IPS-15b (cell line): ENCODE results near the gene LDLRAD4.

ENCODE experiments used
- H3K27me3 ChIP-seq: one replicate; pipeline ENCODE4 v1.6.1; 2013; ENCODE audit warnings: low read length; ENCODE audit not compliant: control insufficient read depth, insufficient read depth
- H3K36me3 ChIP-seq: one replicate; pipeline ENCODE4 v1.6.1; 2013; ENCODE audit warnings: low read length; ENCODE audit not compliant: control insufficient read depth, insufficient read depth
- H3K4me1 ChIP-seq: one replicate; pipeline ENCODE4 v1.6.1; 2013; ENCODE audit warnings: mild to moderate bottlenecking, low read length; ENCODE audit not compliant: control insufficient read depth, insufficient read depth
- H3K4me3 ChIP-seq: one replicate; pipeline ENCODE4 v1.5.1; 2013; ENCODE audit warnings: low read depth, low read length
- H3K9ac ChIP-seq: one replicate; pipeline ENCODE4 v1.6.1; 2013; ENCODE audit warnings: low read depth, mild to moderate bottlenecking, low read length
- H3K9me3 ChIP-seq: one replicate; pipeline ENCODE4 v1.6.1; 2013; ENCODE audit warnings: mild to moderate bottlenecking, low read length; ENCODE audit not compliant: control insufficient read depth, insufficient read depth

The LDLRAD4 gene

DNA sequence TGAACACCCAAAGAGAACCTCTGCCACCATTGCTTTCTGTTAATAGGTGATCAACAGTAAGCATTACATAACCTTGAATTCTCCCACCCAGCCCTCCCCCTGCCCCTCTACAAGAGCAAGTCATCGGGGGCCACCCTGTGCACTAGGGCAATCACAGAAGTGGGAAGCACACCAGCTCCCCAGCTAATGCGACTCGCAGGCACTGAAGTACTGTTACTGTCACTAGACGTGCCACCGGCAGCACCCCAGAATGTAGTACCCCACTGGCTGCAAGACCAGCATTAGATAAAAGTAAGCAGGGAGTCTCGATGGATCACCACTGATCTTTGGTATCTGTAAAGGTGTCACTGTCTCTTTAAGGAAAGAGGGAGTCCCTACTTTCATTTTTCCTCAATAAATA, 340.2 kb downstream of the LDLRAD4 start:
- Histone ChIP-seq H3K9ac (no peak overlapping the region), H3K27me3 (no peaks in the 10 kb centered on the region), H3K4me3 (no peak overlapping the region), H3K4me1 (no peaks in the 10 kb centered on the region), H3K9me3 (no peaks in the 10 kb centered on the region), H3K36me3 (no peaks in the 10 kb centered on the region)

DNA sequence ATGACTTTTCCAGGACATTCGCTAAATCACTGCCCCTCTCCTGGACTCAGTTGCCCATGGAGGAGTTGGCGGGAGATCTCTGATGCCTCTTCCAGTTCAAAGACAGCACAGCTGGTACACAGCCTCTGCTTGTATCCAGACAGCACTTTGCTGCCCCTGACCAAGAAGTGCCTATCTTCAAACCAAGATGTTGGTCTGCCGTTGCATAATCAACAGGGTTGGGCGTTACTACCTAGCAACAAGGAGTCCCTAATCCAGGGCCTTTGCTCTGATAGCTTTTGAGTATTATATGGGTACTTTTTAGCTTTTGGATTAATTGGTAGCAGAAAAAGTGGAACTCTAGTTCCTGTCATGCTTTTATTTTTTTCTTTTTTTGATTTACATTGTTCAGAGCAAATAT, 341.2 kb downstream of the LDLRAD4 start:
- no peaks in the 10 kb centered on the region for H3K36me3 ChIP-seq
- no peaks in the 10 kb centered on the region for H3K27me3 ChIP-seq
- no peak overlapping the region for H3K9ac ChIP-seq
- H3K4me1 ChIP-seq = no peaks in the 10 kb centered on the region
- H3K4me3 ChIP-seq = no peak overlapping the region
- no peaks in the 10 kb centered on the region for H3K9me3 ChIP-seq

DNA sequence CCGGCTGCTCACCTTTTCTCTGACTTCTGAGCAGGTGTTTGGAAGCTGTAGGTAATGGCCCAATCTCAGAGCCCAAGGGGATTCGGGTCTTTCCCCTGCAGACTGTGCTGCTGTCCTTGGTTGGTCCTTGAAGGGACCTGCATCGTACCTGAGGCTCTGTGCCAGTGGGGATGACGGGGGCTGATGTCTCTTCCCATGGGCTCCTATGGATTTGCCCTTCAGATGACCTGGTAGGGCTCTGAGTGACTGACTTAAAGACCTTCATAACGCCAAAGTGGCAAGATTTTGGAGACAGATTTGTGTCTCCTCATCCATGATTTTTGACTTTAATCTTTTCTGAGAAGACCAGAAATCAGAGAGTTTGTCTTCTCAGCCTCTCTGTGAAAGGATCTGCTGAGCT, 341.7 kb downstream of the LDLRAD4 start:
- no peaks in the 10 kb centered on the region for H3K4me1 ChIP-seq
- H3K9ac ChIP-seq = no peak overlapping the region
- no peaks in the 10 kb centered on the region for H3K36me3 ChIP-seq
- no peaks in the 10 kb centered on the region for H3K9me3 ChIP-seq
- no peaks in the 10 kb centered on the region for H3K27me3 ChIP-seq
- no peak overlapping the region for H3K4me3 ChIP-seq

DNA sequence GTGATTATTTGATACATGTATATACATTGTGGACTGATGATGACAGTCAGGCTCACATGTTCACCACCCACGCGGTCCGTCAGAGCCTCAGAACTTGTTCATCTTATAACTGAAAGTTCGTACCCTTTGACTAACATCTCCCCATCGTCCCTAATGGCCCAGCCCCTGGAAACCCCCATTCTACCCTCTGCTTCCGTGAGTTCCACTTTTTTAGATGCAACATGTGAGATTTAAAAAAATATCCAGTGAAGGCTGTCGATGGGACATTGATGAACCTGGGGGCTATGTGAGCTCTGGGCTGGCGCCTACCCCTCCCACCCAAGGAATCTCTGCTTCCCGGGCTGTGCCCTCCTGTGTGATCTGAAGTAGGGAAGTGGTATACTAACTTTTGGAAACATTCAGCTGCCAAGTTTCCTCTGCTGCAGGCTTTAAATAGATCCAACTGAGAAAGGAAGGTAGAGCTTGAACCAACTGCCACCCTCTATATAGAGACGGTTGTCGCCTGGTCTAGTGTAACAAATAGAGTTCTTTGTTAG, 344.0 kb downstream of the LDLRAD4 start:
- Histone ChIP-seq H3K36me3 (no peaks in the 10 kb centered on the region), H3K9me3 (no peaks in the 10 kb centered on the region), H3K27me3 (no peaks in the 10 kb centered on the region), H3K4me1 (peaks cover 4% of the 10 kb centered on the region), H3K9ac (no peak overlapping the region), H3K4me3 (no peak overlapping the region)

DNA sequence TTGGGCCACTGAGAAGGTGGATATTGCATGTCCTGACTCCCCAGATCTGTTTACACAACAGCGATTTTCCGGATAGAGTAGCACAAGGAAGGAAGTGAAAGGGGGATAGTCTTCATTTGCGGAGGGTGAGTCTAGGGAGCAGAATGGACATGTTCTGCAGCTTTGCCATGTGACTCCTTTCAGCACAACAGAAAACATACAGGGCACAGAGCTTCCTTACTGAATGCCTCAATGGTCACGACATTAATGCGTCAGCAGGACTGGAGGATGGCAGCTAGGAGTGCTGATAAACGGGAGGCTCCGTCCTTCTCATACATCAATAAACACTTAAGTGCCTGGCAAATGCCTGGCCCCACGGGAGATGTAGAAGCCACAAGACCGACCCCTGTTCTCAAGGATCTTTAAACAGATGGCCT, 344.8 kb downstream of the LDLRAD4 start:
- peaks cover 4% of the 10 kb centered on the region for H3K4me1 ChIP-seq
- H3K9ac ChIP-seq = no peak overlapping the region

DNA sequence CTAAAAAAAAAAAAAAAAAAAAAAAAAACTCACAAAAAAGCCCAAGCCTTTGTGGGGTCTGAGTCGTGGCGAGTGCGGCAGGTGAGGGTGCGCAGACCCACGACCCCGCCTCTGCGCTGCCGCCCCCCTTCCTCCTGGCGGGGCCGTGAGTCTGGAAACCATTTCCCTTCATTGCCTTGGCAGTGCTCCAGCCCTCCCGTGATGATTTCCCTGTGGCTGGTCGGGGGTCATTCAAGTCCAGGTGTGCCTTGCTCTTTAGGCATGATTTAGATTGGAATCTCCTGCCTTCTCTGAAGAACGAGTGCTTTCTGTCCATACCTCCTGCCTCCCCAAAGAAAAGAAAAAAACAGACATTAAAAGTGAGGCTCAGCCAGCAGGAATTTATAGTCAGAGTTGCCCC, 346.0 kb downstream of the LDLRAD4 start:
- H3K4me1 ChIP-seq = peaks cover 4% of the 10 kb centered on the region
- H3K9me3 ChIP-seq = no peaks in the 10 kb centered on the region
- H3K9ac ChIP-seq = no peak overlapping the region

More for the DNA sequence above, 344.8 kb downstream of the LDLRAD4 start:
- Histone ChIP-seq H3K9me3 (no peaks in the 10 kb centered on the region), H3K4me3 (no peak overlapping the region), H3K27me3 (no peaks in the 10 kb centered on the region), H3K36me3 (no peaks in the 10 kb centered on the region)

DNA sequence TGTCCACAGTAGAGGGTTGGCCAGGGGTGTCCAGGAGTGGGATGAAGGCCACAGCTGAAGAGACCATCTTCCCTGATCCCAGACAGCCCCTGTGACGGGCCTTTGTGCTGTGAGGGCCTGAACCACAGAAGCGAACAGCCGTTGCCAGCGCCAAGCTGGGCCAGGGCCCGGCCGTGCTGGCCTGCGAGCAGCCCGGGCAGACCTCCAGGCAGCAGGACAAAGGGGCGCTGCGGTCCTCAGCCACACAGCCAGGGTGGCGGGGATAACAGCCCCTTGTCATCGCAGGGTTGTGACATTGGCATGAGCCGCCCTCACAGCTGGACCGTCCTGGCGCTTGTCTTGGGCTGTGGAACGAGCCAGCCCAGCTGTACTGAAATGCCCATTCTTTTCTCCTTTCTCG, 346.7 kb downstream of the LDLRAD4 start:
- H3K27me3 ChIP-seq = no peaks in the 10 kb centered on the region
- H3K4me3 ChIP-seq = no peak overlapping the region
- H3K4me1 ChIP-seq = peaks cover 4% of the 10 kb centered on the region
- no peaks in the 10 kb centered on the region for H3K36me3 ChIP-seq
- no peaks in the 10 kb centered on the region for H3K9me3 ChIP-seq
- H3K9ac ChIP-seq = no peak overlapping the region

More for the DNA sequence above, 346.0 kb downstream of the LDLRAD4 start:
- no peaks in the 10 kb centered on the region for H3K36me3 ChIP-seq
- H3K27me3 ChIP-seq = no peaks in the 10 kb centered on the region
- no peak overlapping the region for H3K4me3 ChIP-seq

DNA sequence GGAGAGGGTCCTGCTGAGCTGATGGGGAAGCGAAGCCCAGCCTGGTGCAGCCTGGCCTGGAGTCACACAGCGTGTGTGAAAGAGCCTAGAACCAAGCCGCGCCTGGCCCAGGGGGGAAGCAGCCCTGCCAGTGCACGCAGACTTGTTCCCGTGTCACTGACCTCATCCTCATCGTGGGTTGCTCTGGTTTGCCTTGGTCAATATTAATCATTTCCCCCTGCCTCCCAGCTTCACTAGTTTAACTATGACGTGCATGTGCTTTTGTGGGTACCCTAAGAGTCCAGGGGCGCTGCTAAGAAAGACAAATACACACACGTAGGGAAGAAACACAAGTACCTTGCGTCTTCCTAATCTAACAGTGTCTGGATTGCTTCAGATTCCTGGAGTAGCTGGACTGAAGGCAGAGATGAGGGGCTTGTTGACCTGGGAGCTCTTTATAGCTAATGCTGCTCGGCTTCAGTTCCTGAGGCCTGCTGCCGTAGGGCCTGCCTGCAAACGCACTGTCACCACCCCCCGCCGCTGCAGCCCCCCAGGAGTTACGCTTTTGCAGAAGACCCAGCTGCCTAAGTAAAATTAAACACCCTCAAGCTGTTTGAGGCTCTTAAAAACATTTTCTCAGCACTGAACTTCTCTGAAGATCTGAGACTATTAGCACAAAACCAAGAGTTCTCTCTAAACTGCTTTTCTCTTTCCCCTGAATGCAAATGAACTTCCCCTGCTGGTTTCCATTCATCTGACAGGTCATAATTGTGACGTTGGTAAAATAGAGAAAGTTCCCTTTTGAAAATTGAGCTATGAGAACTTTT, 348.6 kb downstream of the LDLRAD4 start:
- Histone ChIP-seq H3K27me3 (no peaks in the 10 kb centered on the region), H3K4me3 (no peak overlapping the region), H3K36me3 (no peaks in the 10 kb centered on the region), H3K9me3 (no peaks in the 10 kb centered on the region), H3K4me1 (peaks cover 4% of the 10 kb centered on the region), H3K9ac (no peak overlapping the region)

DNA sequence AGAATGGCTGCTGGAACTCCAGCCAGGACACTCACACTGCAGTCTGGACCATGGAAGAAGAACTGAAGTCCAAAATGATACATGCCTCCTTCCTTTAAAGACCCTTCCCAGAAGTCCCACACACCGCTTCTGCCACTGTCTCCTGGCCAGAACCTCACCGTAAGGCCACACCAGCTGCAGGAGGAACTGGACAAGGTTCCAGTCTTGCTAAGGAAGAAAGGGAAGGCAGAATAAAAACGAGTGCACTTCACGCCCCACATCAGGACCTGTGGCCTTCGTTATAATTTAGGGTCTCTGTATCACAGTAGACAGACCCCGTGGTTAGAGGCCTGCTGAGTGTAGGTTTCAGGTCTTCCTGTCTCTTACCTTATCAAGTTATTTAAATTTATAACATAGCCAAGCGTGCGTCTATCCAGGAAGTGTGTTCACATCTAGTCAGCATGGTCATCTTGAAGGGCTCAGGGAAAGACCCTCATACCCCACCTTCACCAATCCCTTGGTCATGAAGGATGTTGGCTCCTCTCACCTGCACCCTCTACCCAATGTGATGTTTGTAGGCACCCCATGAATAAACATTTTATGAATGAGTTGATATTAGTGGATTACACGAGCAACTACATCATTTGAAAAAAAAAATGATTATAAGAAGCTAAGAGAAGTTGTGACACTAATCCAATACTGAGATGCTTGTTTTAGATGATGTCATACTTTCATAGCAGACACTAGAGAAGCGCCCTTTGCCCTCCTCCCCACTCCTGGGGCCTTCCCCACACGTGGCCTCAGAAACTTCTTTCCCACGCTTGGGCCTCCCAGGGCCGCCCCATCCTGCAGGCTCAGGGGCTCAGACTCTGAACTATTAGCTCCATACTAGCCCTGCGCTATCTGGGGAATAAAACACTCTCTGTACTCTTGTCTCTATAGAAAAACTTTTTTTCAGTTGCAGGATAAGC, 350.2 kb downstream of the LDLRAD4 start:
- Histone ChIP-seq H3K36me3 (no peaks in the 10 kb centered on the region), H3K9ac (no peak overlapping the region), H3K4me3 (no peak overlapping the region), H3K27me3 (no peaks in the 10 kb centered on the region), H3K4me1 (peaks cover 4% of the 10 kb centered on the region), H3K9me3 (no peaks in the 10 kb centered on the region)

DNA sequence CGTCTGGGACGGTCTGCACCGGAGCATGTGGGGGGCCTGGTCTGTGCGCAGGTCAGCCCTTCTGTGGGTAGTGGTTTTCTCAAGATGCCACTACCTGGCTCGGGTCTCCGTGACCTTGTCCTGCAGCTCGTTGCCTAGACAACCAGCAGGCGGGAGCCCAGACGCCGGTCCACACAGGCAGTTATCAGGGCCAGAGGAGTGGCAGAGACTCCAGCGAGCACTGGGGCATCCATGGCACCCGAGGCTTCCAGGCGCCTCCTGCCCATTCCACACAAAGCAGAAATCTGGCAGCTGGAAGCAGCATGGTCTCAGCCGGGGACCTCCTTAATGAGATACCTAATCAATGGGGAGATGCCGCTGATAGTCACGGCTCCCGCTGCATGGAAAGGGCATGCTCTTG, 351.7 kb downstream of the LDLRAD4 start:
- Histone ChIP-seq H3K9ac (no peak overlapping the region), H3K4me1 (peaks cover 4% of the 10 kb centered on the region), H3K27me3 (no peaks in the 10 kb centered on the region), H3K4me3 (no peak overlapping the region), H3K9me3 (no peaks in the 10 kb centered on the region), H3K36me3 (no peaks in the 10 kb centered on the region)

DNA sequence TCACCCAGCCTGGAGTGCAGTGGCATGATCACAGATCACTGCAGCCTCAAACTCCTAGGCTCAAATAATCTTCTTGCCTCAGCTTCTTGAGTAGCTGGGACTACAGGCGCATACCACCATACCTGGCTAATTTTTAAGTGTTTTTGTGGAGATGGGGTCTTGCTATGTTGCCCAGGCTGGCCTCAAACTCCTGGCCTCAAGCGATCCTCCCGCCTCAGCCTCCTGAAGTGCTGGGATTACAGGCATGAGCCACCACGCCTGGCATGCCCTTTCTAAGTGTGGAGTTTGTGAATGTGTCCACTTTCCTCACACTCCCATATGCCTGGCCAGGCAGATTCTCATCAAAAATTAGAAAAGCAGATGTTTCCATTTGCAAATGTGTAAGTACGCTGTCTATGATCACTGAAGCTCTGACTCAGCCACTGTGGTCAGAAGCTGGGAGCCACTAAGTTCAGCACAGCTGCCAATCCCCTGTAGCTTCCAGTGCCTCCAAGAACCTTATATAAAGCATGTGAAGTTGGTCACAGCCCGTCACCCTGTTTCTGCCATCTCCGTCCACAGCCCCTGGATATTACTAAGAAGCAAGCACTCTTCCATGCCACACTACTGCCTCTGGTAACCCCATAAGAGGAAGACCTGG, 352.4 kb downstream of the LDLRAD4 start:
- H3K4me3 ChIP-seq = no peak overlapping the region
- H3K36me3 ChIP-seq = no peaks in the 10 kb centered on the region

More for the DNA sequence above, 352.4 kb downstream of the LDLRAD4 start:
- Histone ChIP-seq H3K9me3 (no peaks in the 10 kb centered on the region), H3K4me1 (peaks cover 4% of the 10 kb centered on the region), H3K9ac (no peak overlapping the region), H3K27me3 (no peaks in the 10 kb centered on the region)
